AG09319 (cell line): ENCODE results near the gene CCDC121.

Experiments
- DNase-seq: peaks from one replicate; pipeline ENCODE4 v3.0.0-alpha.2; 2010; ENCODE audit warnings: low read depth; ENCODE audit errors: extremely low read depth
- TF ChIP-seq, protein P1 (sequence below): IDR thresholded peaks from 2 replicates; pipeline ENCODE4 v1.5.1; 2011; ENCODE audit warnings: low read depth, mild to moderate bottlenecking, inconsistent platforms, low read length, moderate library complexity

The CCDC121 gene

DNA sequence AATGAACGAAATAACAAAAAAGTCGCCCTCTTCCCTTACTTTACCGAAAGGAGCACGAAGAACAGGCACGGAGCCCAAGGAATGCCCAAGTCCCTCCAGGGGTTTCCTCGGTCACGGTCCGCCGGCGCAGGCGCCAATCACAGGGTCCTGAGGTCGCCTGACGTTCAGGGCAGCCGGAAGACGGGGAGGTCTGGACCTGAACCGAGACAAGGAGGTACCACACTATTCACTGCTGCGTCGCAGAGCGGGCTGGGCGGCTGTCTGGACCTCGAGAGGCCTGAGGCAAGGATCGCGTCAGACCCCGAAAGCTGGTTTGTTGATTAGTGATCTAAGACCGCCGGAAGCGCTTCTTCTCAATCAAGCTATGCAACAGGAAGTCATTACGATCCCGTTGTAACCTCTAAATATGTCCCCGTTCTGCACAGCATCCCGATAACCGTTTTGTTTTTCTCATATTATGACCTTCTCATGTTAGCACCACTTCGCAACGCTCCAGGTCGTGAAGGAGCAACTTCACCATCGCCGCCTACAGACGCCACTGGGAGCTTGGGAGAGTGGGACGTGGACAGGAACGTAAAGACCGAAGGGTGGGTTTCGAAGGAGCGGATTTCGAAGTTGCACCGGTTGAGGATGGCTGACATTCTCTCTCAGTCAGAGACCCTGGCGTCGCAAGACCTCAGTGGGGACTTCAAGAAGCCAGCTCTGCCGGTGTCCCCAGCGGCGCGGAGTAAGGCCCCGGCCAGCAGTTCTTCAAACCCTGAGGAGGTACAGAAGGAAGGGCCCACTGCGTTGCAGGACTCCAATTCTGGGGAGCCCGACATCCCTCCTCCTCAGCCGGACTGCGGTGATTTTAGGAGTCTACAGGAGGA lies 34.7 kb upstream of the CCDC121 start, which contains the start of the genes SLC4A1AP and SUPT7L:
Gene SLC4A1AP, plus strand, starts transcription at position 605 of the 869 bp plus-strand sequence. Its CDS starts 26 bp downstream, at position 631.
Gene SUPT7L, minus strand, starts transcription at position 330 of the 869 bp plus-strand sequence. CDS start 1,422 bp downstream, outside the sequence.
- peak; percentile 69 for DNase-seq
- TF ChIP-seq, protein P1, sequence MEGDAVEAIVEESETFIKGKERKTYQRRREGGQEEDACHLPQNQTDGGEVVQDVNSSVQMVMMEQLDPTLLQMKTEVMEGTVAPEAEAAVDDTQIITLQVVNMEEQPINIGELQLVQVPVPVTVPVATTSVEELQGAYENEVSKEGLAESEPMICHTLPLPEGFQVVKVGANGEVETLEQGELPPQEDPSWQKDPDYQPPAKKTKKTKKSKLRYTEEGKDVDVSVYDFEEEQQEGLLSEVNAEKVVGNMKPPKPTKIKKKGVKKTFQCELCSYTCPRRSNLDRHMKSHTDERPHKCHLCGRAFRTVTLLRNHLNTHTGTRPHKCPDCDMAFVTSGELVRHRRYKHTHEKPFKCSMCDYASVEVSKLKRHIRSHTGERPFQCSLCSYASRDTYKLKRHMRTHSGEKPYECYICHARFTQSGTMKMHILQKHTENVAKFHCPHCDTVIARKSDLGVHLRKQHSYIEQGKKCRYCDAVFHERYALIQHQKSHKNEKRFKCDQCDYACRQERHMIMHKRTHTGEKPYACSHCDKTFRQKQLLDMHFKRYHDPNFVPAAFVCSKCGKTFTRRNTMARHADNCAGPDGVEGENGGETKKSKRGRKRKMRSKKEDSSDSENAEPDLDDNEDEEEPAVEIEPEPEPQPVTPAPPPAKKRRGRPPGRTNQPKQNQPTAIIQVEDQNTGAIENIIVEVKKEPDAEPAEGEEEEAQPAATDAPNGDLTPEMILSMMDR, result no peak; the same call in 1 of the 2 replicates

DNA sequence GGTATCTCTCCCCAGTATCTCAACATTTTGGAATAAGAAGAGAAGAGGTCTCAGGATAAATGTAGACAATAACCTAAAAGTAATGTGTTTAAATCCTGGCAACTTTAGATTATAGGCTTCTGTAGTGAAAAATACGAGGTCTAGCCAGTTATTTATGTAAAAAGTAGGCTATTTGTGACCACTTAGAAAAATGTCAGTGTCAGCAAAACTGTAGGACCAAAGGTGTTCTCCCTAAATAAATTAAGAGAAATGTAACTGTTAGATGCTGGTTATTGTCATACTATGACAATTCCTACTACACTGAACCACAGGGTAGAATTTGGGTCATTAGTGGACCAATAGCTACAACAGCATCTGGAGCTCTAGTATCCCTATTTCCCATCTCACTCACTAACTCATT lies 32.6 kb upstream of the CCDC121 start:
- TF ChIP-seq, protein P1, result no peak

DNA sequence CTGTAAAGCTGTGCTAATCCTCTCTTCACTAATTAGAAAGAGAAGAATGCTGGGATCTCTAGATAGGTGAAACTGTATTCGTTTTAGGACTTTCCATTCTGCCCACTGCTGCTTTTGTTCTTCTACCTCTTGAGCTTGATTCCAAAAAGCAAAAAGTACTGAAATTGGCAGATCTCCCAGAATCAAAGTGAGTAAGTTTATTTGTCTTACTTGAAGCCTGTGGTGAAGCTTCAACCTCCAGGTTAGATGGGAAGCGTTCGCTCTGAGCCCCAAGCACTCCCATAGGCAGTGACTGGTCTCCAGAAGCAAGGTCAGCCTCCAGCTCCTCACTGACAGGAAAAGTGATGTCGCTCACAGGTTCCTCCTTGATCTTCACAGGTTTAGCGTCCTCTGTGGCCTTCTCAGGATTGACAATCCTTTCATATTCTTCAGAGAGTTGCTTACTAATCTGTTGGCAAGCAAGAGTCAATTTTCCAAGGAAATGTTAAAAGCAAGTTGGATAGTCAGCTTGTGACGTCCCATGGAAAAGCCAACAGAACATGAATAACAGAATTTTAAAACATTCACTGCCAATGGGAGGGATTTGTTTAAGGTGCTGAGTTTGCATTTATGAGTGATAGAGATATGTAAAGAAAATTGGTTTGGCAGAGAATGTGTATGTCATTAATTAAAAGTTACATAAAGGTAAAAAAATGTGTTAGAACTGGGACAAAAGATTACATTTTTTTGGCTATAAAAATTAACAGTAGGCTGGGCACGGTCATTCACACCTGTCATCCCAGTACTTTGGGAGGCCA lies 26.5 kb upstream of the CCDC121 start:
- no peak for DNase-seq
- TF ChIP-seq, protein P1, result no peak

More for the DNA sequence above, 32.6 kb upstream of the CCDC121 start:
- no peak for DNase-seq

DNA sequence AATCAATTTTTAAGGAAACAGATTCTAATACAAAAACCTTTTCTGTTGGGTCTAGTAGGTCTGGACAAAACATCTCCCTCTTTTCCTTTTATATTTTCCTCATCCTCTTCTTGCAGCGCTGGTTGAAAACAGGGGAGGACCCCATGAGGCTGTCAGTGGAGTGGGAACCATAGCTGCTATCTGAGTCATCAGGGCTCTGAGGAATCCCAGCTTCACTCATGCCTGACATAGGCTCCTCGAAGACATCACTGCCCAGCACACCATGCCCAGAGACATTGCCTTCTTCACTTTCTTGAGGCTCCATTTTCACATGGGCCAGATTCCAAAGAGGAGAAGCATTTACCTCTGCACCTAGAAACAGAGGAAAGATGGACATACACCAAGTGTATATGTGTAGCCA lies 24.6 kb upstream of the CCDC121 start:
- TF ChIP-seq, protein P1, result no peak
- DNase-seq, result no peak

DNA sequence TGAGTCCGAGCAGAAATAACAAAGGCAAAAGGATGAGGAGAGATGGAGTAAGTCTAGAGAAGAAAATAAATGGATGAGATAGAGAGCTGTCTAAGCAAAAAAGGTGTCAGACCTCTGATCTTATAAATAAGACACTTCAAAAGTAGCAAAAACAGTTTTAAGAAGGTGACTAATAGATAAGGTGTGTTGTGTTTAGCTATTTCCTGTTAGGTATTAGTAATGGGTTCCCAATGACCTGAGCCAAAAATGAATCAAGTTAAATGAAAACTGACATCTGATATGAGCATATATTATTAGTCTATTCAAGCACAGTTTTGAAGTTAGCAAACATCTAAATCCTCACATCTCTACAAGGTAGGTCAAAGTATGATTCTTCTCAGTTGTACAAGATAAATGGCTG lies 24.0 kb upstream of the CCDC121 start:
- DNase-seq, result no peak
- TF ChIP-seq, protein P1, result no peak

DNA sequence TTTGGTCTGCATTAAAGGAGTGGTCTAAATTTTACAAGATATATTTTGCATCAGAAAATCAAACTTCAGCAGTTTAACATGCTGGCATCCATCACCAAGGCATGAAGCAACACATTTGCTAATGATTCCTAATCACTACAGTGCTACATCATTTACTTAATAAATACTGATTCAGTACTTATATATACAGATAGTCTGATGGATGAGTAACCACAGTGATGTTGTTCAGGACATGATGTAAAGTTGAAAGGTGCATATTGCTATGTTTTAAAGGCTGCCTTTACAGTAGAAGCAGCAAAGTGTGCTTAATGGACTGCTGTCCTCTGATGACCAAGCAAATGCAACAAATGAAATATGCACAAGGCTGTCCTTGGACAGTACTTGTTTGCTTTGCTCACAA lies 23.5 kb upstream of the CCDC121 start:
- DNase-seq, result no peak
- TF ChIP-seq, protein P1, result no peak

DNA sequence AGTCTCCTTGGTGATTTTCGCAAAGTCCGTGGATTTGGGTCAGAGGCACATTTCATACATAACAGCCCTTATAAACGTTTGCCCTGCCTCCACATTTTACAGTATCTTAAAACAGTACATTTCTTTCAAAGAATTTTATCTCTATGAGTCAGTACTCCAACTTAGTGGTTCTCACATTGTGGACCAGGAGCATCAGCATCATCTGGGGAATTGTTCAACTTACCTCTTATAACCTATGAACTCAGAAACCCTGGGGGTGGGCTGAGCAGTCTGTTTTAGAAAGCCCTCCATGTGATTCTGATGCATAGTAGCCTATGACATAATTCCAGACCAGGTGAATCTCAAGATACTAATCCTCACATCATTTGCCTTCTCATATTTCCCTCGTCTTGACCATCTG lies 22.2 kb upstream of the CCDC121 start:
- TF ChIP-seq, protein P1, result no peak
- no peak for DNase-seq
